ENCODE measurements around the gene ADH5. TPM values are rescaled to one million over a fixed set of nuclear protein-coding genes. Genes with fewer than 3 reads are reported as not detected.

The ADH5 gene
- total and polyA plus RNA-seq, 5 donors from 2014 or later: 56.7 to 196 (median 161) TPM

- no peak overlapping the region for H3K27ac ChIP-seq (ENCODE audit: insufficient read depth, low read length, poor library complexity, severe bottlenecking)
- peaks cover 13% of the 10 kb centered on the region for H3K36me3 ChIP-seq (ENCODE audit: control insufficient read depth, insufficient read depth, low read length)
- Mint-ChIP-seq H3K27me3 (no peaks in the 10 kb centered on the region), H3K9me3 (peaks cover 0 to 22% (median 7%) of the 10 kb centered on the region in 7 donors), H3K4me3 (no peak overlapping the region), H3K27ac (no peak overlapping the region), H3K36me3 (peaks cover 44% of the 10 kb centered on the region), H3K4me1 (peaks cover 16 to 58% (median 34%) of the 10 kb centered on the region in 4 donors)
- DNase-seq (no peak), ATAC-seq (ENCODE audit: low read depth in 2 of 2) (no peak)
- H3K4me3 ChIP-seq (ENCODE audit: low read depth, low read length): no peak overlapping the region
- no peaks in the 10 kb centered on the region for H3K4me1 ChIP-seq (ENCODE audit: control insufficient read depth, insufficient read depth, low read length, poor library complexity, severe bottlenecking)
- H3K9me3 ChIP-seq (ENCODE audit: control insufficient read depth in 2 of 2, low read length in 2 of 2): peaks cover 11 to 19% of the 10 kb centered on the region in 2 experiments
- H3K27me3 ChIP-seq (ENCODE audit: control insufficient read depth, insufficient read depth, low read length): no peaks in the 10 kb centered on the region
Observed at GRCh38 chr4:99021386-99021785, 67.2 kb downstream of the ADH5 start.

Other genes with a start within 250 kb of the ADH5 start
- 57.4 TPM for gene EIF4E, start 159.7 kb downstream of the ADH5 start, total RNA-seq
- gene EIF4E, start 159.7 kb downstream of the ADH5 start, polyA plus RNA-seq: 10 to 100 TPM; 52.0 to 86.1 (median 74.6) TPM
- 37.5 TPM for gene METAP1, start 93.1 kb downstream of the ADH5 start, total RNA-seq
- 10 to 100 TPM; 30.8 to 43.8 (median 33.0) TPM for gene METAP1, start 93.1 kb downstream of the ADH5 start, polyA plus RNA-seq
- gene ADH4, start 55.5 kb upstream of the ADH5 start, total RNA-seq: not detected
- not detected for gene ADH4, start 55.5 kb upstream of the ADH5 start, polyA plus RNA-seq
- gene ADH6, start 130.5 kb upstream of the ADH5 start, total RNA-seq: not detected
- not detected for gene ADH6, start 130.5 kb upstream of the ADH5 start, polyA plus RNA-seq
- gene ADH1A, start 202.2 kb upstream of the ADH5 start, total RNA-seq: not detected
- gene ADH1A, start 202.2 kb upstream of the ADH5 start, polyA plus RNA-seq: not detected
- not detected for gene ADH1B, start 232.6 kb upstream of the ADH5 start, total RNA-seq
- gene ADH1B, start 232.6 kb upstream of the ADH5 start, polyA plus RNA-seq: not detected

All from CD4-positive, CD25-positive, alpha-beta regulatory T cell (primary cell).